Measurements from ENCODE around the gene RNH1. TPM values are rescaled to one million over a fixed set of nuclear protein-coding genes. Genes with fewer than 3 reads are reported as not detected.

RNH1 gene
- total RNA-seq, 1 donor from 2014 or later, result 649 TPM

- no peak for DNase-seq (ENCODE audit: low spot score in 2 of 2)
- Histone ChIP-seq H3K27me3 (no peaks in the 10 kb centered on the region), H3K4me1 (peaks cover 0 to under 1% of the 10 kb centered on the region in 2 donors), H3K4me3 (no peak overlapping the region), H3K27ac (no peak overlapping the region), H3K9me3 (no peaks in the 10 kb centered on the region), H3K36me3 (peaks cover 8 to 23% of the 10 kb centered on the region in 2 donors)
- intact Hi-C loops (cut with DNase I), result no loop called here
- no peak for TF ChIP-seq CTCF (IDR thresholded peaks at IDR 0.05)
Measured at GRCh38 chr11:512761-513595, 5.9 kb upstream of the RNH1 start.

- no peaks in the 10 kb centered on the region for H3K9me3 ChIP-seq
- peaks cover 8 to 18% of the 10 kb centered on the region in 2 donors for H3K36me3 ChIP-seq
- H3K4me1 ChIP-seq, result peaks cover 15 to 22% of the 10 kb centered on the region in 2 donors
- no peak for DNase-seq (ENCODE audit: low spot score in 2 of 2)
- H3K27me3 ChIP-seq, result no peaks in the 10 kb centered on the region
- intact Hi-C loops (cut with DNase I), result loop anchor here (5.0 kb wide), 2 partner anchors 202 to 1063 kb away; partner anchors contain the start of genes DUSP8 and IFITM2
- no peak overlapping the region for H3K27ac ChIP-seq
- no peak overlapping the region for H3K4me3 ChIP-seq
- TF ChIP-seq CTCF (IDR thresholded peaks at IDR 0.05), result no peak
Measured at GRCh38 chr11:508956-509355, 1.9 kb upstream of the RNH1 start.

GRCh38 chr11:507727-508515 is 879 bp upstream of the RNH1 start:
- Histone ChIP-seq H3K27ac (peak overlapping the region; percentile 99 to 100), H3K4me3 (peak overlapping the region; percentile 83 to 85), H3K36me3 (peaks cover 8 to 18% of the 10 kb centered on the region in 2 donors), H3K9me3 (no peaks in the 10 kb centered on the region), H3K4me1 (peaks cover 15 to 33% of the 10 kb centered on the region in 2 donors), H3K27me3 (no peaks in the 10 kb centered on the region)
- peak in 1 of 2 donors; percentile 65 for DNase-seq (ENCODE audit: low spot score in 2 of 2)
- intact Hi-C loops (cut with DNase I), result loop anchor here (1.0 to 5.0 kb wide), 7 partner anchors 10 to 1064 kb away; partner anchors contain the start of genes DUSP8, HRAS, IFITM2 and PHRF1
- TF ChIP-seq CTCF (IDR thresholded peaks at IDR 0.05), result no peak

GRCh38 chr11:506238-506994 is 626 bp downstream of the RNH1 start:
- Histone ChIP-seq H3K27ac (peak overlapping the region; percentile 99 to 100), H3K4me1 (peaks cover 15 to 37% of the 10 kb centered on the region in 2 donors), H3K27me3 (no peaks in the 10 kb centered on the region), H3K9me3 (no peaks in the 10 kb centered on the region), H3K36me3 (peaks cover 13 to 20% of the 10 kb centered on the region in 2 donors), H3K4me3 (peak overlapping the region; percentile 83 to 85)
- peak; percentile 76 to 98 for DNase-seq (ENCODE audit: low spot score in 2 of 2)
- TF ChIP-seq CTCF (IDR thresholded peaks at IDR 0.05), result peak in 2 of 3 experiments; percentile 8 to 23
- intact Hi-C loops (cut with DNase I), result loop anchor here (1.0 to 5.0 kb wide), 6 partner anchors 56 to 1066 kb away; partner anchors contain the start of genes BET1L, DUSP8, IFITM2 and PHRF1

- peaks cover 22 to 28% of the 10 kb centered on the region in 2 donors for H3K36me3 ChIP-seq
- DNase-seq (ENCODE audit: low spot score in 2 of 2), result peak in 1 of 2 donors; percentile 61
- no peak for TF ChIP-seq CTCF (IDR thresholded peaks at IDR 0.05)
- H3K27me3 ChIP-seq, result no peaks in the 10 kb centered on the region
- no peaks in the 10 kb centered on the region for H3K9me3 ChIP-seq
- H3K4me1 ChIP-seq, result peaks cover 15 to 37% of the 10 kb centered on the region in 2 donors
- peak overlapping the region; percentile 99 to 100 for H3K27ac ChIP-seq
- H3K4me3 ChIP-seq, result peak overlapping the region; percentile 66 to 83
- intact Hi-C loops (cut with DNase I), result loop anchor here (5.0 kb wide), 2 partner anchors 198 to 1067 kb away; partner anchors contain the start of genes DUSP8 and IFITM2
Measured at GRCh38 chr11:504994-505344, 2.1 kb downstream of the RNH1 start.
